Uterus (tissue), 2 donors: ENCODE results near the gene RGS9.

Source experiments
- POLR2A ChIP-seq, 2 donors: fragments of 450-650 bp; IDR thresholded peaks; one replicate each; pipeline ENCODE4 v1.6.1; 2016; ENCODE audit warnings: antibody characterized with exemption in 2 of 2, mild to moderate bottlenecking in 1 of 2, moderate library complexity in 1 of 2
- TF ChIP-seq, protein P1 (sequence below), 4 experiments: fragments of 200-600 bp in 2 of 4; fragments of 450-650 bp in 2 of 4; sonication (generic) in 2 of 4; IDR thresholded peaks; one replicate each; pipeline ENCODE4 v1.5.1; 2016 to 2019; ENCODE audit warnings: antibody characterized with exemption in 4 of 4, mild to moderate bottlenecking in 2 of 4, moderate library complexity in 1 of 4

GRCh38 chr17:65172496-65173136 is 35.4 kb downstream of the RGS9 start:
- no peak for TF ChIP-seq POLR2A (IDR thresholded peaks at IDR 0.05)
- TF ChIP-seq, protein P1, sequence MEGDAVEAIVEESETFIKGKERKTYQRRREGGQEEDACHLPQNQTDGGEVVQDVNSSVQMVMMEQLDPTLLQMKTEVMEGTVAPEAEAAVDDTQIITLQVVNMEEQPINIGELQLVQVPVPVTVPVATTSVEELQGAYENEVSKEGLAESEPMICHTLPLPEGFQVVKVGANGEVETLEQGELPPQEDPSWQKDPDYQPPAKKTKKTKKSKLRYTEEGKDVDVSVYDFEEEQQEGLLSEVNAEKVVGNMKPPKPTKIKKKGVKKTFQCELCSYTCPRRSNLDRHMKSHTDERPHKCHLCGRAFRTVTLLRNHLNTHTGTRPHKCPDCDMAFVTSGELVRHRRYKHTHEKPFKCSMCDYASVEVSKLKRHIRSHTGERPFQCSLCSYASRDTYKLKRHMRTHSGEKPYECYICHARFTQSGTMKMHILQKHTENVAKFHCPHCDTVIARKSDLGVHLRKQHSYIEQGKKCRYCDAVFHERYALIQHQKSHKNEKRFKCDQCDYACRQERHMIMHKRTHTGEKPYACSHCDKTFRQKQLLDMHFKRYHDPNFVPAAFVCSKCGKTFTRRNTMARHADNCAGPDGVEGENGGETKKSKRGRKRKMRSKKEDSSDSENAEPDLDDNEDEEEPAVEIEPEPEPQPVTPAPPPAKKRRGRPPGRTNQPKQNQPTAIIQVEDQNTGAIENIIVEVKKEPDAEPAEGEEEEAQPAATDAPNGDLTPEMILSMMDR (IDR thresholded peaks at IDR 0.05), result no peak
